ENCODE data around the gene WDR48.
A peak's percentile ranks its signal among the peaks of the same experiment; 100 is the strongest.

WDR48 gene

DNA sequence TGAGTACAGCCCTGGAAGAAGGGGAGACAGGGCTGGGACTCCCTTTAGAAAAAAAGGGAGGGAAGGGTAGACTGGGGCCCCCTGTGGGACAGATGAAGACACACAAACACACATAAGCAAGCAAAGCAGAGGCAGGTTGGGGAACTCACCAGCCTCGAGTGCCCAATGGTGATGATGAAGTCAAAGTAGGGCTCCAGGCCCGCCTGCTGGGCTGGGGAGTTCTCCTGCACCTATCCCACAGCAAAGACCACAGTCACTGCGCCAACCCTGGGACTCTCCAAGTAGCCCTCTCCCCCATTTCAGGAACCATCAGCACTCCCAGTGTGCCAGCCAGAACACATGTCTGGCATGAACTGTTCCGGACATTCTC is 51.5 kb downstream of the WDR48 start:
- DNase-seq = peak; percentile 55

GRCh38 chr3:39103791-39104552 is 52.2 kb downstream of the WDR48 start:
- DNase-seq = no peak

DNA sequence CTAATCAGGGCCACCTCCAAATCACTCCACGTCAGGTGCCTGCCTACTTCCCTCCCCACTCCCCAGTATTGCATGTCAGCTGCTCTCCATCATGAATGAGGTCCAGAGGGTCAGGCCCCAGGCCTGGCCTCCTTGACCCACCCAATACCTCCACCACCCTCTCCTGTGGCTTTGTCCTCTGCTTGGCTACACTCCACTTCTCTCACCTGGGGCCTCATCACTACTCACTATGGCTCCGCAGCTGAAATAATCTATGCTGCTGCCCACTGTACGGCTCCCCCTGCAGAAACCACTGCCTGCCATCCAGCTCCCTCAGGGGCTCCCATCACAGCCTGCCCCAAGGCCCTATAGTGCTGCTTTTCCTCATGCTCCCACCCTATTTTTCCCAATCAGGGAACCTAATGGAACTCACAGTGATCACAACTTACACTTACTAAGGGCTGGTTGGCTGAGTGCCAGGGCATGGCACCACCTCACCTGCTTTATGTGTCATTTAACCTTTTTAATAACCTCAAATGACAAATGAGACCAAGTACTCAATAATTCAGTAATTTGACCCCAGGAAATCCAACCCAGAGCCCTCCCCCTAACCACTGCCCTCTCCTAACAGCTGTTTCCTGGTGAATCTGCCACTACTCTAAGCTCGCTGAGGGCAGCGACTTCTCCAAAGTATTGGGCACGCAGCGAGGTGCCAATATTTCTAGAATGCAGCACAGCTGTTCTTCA is 53.3 kb downstream of the WDR48 start:
- DNase-seq = no peak

- no peak for DNase-seq
These were observed 53.9 kb downstream of the WDR48 start for GRCh38 chr3:39105687-39106063.

DNA sequence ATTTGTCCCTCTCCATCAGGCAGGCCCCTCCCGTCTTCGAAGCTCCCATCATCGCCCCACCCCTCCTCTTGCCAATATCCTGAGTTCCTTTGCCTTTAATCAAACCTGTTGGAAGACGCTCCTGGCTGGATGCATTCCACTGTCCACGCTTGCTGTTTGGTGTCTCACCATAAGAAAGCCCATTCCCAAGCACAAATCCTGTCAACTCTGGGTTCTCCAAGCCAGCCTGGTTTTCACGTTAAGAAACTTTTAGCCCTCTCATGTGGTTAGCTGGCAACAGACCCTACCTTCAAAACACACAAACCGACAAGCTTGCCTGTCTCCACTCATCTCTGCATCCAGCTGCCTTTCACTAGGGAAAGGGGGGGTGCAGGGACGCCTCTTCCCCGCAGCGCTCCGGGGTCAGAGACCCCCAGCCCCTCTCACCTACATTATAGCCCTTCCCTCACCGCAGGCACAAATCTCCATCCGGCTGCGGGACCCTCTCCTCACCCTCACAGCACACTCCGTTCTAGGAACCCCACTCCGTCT is 54.5 kb downstream of the WDR48 start:
- DNase-seq = peak; percentile 24

DNA sequence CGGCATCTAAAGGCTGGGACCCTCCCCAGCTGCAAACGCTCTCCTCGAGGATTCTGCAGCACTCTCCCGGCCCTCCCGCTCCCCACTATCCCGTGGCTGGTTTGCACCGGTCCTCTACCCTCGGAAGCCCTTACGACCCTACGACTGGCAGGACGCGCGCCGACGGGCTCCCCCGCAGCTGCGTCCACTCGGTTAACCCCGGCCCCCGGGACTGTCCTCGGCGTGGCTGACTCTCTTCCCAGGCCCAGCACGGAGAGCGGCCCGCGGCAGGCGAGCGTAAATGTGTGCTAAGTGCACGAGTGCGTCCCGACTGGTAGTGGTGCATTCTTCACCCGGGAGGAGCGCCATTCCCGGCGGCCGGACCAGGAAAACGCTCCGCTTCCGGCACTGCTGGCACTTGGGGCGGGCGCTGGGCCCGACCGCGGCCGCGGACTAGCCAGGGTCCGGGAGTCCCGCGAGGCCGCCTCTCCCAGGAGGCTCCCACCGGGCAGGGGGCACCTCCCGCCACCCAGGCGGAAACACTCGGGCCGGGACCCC is 55.1 kb downstream of the WDR48 start:
- peak; percentile 31 for DNase-seq

DNA sequence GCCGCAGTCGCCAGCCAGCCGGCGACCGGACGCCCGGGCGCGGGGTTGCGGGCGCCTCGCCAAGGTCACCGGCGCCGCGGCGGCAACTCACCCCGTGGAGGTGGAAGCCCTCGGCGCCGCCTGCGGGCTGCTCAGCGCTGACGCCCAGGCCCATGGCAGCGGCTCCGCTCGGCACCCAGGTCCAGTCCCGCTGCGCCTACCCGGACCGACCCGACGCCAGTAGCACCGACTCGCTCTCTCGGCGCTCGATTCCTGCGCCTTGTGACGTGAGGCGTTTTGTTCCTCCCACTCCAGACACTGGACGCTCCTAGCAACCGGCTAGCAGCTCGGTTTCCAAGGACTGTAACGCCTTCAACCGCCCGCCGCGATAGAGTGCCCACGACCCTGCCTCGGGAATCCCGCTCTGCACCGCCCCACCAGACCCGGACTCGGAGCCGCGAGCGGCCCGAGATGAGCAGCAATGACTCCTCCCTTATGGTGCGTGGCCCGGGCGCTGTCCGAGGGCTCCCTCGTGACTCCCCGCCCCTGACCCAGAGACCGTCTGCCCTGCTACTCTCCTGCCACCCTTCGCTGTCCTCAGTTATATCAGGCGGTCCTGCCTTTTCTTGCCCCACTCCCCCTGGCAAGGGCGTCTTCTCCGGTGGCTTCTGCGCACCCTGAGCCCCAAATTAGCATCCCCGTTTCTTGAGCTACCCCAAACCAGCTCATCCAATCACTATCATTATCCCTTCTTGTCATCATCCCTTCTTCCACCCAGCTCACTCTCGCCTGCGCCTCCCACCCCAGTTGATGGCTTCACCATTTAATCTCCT is 55.8 kb downstream of the WDR48 start, which contains the start of the genes GORASP1 and TTC21A:
GORASP1 (minus strand) TSS at position 240 of the 812 bp plus-strand sequence; CDS start at position 154, 86 bp downstream.
TTC21A (plus strand) TSS at position 293 of the 812 bp plus-strand sequence; CDS start at position 451, 158 bp downstream.
- DNase-seq = peak; percentile 92

DNA sequence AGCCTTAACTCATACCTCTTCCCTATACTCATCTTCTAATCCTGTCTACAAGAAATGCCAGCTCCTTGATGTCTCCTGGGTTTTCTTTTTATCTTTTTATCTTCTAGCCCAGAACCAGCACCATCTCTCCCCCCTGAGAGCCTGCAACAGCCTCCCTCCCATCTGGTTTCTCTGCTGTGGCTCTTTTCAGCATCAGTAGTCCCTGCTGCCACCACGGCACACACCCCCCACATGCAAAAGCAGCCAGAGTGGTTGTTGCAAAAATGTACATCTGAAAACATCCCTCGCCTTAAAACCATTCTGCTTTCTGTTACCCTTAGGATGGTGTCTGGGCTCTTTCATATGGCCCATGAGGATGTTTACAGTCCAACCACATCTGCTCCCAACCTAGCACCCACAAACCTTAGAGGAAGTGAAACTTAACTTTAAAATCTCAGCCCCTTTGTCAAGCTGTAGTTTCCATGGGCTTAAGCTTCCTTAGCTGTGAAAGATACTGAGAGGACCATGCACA is 56.4 kb downstream of the WDR48 start:
- no peak for DNase-seq

- DNase-seq = no peak
These were observed 57.3 kb downstream of the WDR48 start for GRCh38 chr3:39109086-39109485.

DNA sequence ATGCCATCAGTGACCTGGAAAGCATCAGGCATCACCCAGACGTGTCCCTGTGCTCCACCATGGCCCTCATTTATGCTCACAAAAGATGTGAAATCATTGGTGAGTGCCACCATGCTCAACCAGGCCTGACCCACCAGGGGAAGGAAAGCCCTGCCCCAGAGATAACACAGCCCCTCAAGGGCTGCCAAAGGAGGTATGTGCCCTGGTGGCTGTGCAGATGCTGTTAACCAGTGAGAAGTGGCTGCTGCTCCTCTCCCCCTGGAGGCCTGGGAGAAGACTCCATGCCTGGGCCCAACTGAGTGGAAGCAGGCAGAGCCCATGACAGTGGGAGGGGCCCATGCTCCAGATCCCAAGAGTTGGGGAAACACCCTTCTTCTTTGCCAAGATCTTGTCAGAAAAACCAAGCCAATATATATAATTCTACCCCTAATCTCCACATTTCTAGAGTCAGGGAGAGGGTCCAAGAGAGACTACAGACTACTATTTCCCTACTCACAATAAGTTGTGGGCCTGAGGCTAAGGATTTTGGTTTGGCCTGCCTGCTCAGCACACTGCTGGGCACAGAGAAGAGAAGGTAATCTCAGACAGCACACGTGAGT is 58.3 kb downstream of the WDR48 start:
- peak; percentile 41 for DNase-seq

- DNase-seq = no peak
These were observed 60.3 kb downstream of the WDR48 start for GRCh38 chr3:39112113-39112512.

- no peak for DNase-seq
These were observed 60.7 kb downstream of the WDR48 start for GRCh38 chr3:39112535-39112934.

DNA sequence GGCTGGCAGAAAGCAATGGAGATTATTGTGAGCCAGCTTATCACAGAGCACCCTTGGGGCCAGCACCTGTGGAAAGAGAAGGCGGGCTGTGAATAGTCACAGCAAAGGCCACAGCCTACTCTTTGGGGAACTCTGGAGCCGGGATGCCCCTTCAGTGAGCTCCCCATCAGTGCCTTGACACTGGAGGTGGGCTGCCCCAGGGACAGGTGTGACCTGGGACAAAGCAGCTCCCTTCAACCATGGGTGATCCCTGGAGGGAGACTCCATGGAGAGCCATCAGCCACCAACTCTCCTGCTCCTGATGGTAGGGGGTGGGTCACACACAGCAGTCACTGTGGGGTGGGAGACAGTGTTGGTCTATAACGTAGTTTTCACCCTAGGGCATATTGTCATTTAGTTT is 61.5 kb downstream of the WDR48 start:
- no peak for DNase-seq

- DNase-seq = no peak
These were observed 62.6 kb downstream of the WDR48 start for GRCh38 chr3:39114456-39114855.

DNA sequence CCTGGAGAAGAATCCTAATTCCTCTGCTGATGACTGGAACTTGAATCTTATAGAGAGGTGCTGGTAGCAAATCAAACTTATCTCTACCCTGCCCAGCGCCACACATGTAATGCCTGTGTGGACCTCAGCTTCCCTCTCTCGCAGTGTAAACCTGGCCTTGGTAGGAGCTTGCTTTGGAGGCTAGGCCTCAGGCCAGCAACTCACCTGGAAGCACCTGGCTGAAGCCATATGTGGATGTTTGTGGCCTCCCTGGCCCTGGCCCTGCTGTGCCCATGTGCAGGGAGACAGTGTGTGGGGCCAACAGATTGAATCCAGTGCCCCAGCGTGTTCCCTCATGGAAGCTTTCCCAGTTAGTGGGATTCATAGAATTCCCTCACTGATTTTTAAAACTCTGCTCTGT is 64.1 kb downstream of the WDR48 start:
- DNase-seq = no peak

- peak; percentile 29 for DNase-seq
These were observed 66.3 kb downstream of the WDR48 start for GRCh38 chr3:39118079-39118478.

DNA sequence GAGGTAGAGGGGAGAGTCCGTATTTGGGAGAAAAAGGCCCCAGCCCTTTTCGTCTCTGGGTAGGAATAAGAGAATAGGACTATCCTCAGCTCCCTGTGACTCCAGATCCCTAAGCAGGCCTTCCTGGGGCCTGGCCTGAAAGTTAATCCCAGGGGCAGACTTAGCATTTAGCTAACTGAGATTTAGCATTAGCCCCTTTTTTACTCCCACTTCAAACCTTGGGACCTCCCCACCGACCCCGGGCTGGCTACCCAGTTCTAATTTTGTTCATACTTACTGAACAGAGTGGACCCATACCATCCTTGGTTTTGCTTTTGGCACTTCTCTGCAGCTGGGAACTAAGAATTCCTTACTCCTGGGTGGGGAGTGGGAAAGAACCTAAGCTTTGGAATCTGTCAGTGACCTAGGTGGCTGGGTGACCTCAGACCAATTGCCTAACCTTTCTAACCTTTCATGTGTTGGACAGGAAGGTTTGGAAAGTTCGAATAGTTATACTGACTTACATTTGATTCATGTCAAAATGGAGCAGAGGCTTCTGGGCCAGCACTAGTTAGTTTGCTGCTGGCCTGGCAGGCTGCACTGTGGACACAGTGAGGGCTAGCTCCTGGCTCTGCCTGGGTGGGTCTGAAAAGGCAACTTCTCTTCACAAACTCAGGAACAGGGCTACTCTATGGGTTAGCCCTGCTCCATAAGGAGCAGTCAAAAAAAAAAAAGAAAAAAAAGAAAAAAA is 67.3 kb downstream of the WDR48 start:
- DNase-seq = no peak

GRCh38 chr3:39121621-39122020 is 69.8 kb downstream of the WDR48 start:
- DNase-seq = peak; percentile 35

GRCh38 chr3:39122813-39123212 is 71.0 kb downstream of the WDR48 start:
- DNase-seq = no peak

- DNase-seq = no peak
These were observed 73.3 kb downstream of the WDR48 start for GRCh38 chr3:39124876-39125840.
